DOHH2 (cell line): ENCODE results near the gene ZBTB39.
"Not testable (repeated sequence)": the region's sequence is repeated elsewhere in the genome, so short reads cannot be mapped to it uniquely, and the experiment has no call there.

Experiments
- CTCF ChIP-seq: fragments of 200-600 bp; sonication (generic); IDR thresholded peaks from one replicate; pipeline ENCODE4 v1.5.1; 2014; ENCODE audit warnings: antibody characterized with exemption, mild to moderate bottlenecking, low read depth, low read length; ENCODE audit not compliant: poor library complexity, severe bottlenecking
- EZH2phosphoT487 ChIP-seq: fragments of 200-600 bp; sonication (generic); IDR thresholded peaks from 2 replicates; pipeline ENCODE4 v1.6.1; 2017; ENCODE audit warnings: borderline replicate concordance, mild to moderate bottlenecking, antibody characterized with exemption, low read length, moderate library complexity, mixed read lengths

DNA sequence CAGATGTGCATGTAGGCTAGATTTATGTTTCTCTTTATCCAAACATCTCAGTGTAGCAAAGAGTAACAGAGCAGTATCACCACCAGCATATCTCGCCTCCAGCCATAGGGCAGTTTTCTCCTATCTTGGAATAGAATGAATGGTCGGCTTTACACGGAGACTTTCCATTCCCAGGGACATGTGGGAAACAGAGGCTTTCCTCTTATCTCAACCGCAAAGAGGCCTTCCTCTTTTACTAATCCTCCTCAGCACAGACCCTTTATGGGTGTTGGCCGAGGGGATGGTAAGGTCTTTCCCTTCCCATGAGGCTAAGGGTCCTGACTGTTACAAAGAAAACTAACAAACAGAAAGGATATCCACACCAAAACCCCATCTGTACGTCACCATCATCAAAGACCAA, 37.4 kb downstream of the ZBTB39 start:
- TF ChIP-seq CTCF, EZH2phosphoT487: not testable (repeated sequence)
